SK-N-SH (cell line): ENCODE data around the gene DEGS2. TPM values are rescaled to one million over a fixed set of nuclear protein-coding genes. Genes with fewer than 3 reads are reported as not detected.

Experiments
- CTCF ChIA-PET: fragments of 300-600, 350-600 bp; formaldehyde crosslinking; extraction: SDS; loops from one replicate; lab custom pipeline; 2021; lab: Yijun Ruan, JAX
- POLR2A ChIA-PET: fragments of 350-600 bp; sonication (Branson Sonifier 250); formaldehyde crosslinking; extraction: SDS; loops from one replicate; lab custom pipeline; 2020; ENCODE audit warnings: antibody characterized with exemption, inconsistent platforms; lab: Yijun Ruan, JAX
- DNase-seq: peaks from one replicate; pipeline ENCODE4 v3.0.0; 2012
- H2AFZ ChIP-seq: fragments of 200-600 bp; sonication (generic); 2 replicates; pipeline ENCODE4 v1.8.1; 2016; ENCODE audit warnings: antibody characterized with exemption, mild to moderate bottlenecking, low read depth
- H3F3A ChIP-seq: fragments of 200-600 bp; sonication (generic); replicated peaks from 2 replicates; pipeline ENCODE3; 2016; ENCODE audit warnings: antibody characterized with exemption, mild to moderate bottlenecking; ENCODE audit not compliant: insufficient read depth
- H3K27ac ChIP-seq, 2 experiments: fragments of 200-500 bp in 1 of 2; fragments of 200-600 bp in 1 of 2; sonication (Bioruptor generic) in 1 of 2; sonication (generic), shearing (Covaris generic) in 1 of 2; 2 replicates each; pipeline versions ENCODE4 v1.5.1 to v1.6.1; 2014 to 2016; ENCODE audit warnings: low read depth in 2 of 2, inconsistent platforms in 1 of 2, low read length in 1 of 2, mild to moderate bottlenecking in 1 of 2, mixed read lengths in 1 of 2
- H3K27me3 ChIP-seq: fragments of 200-600 bp; sonication (generic), shearing (Covaris generic); 2 replicates; pipeline ENCODE4 v1.6.1; 2016; ENCODE audit warnings: mixed run types; ENCODE audit not compliant: insufficient read depth
- H3K36me3 ChIP-seq, 2 experiments: fragments of 200-500 bp in 1 of 2; fragments of 200-600 bp in 1 of 2; sonication (Bioruptor generic) in 1 of 2; sonication (generic) in 1 of 2; replicated peaks in 1 of 2; 2 replicates each; pipeline versions ENCODE3 to v1.5.1; 2014 to 2016; ENCODE audit warnings: low read length in 1 of 2, mild to moderate bottlenecking in 1 of 2; ENCODE audit not compliant: insufficient read depth in 2 of 2, control insufficient read depth in 1 of 2
- H3K4me1 ChIP-seq, 2 experiments: fragments of 200-500 bp in 1 of 2; fragments of 200-600 bp in 1 of 2; sonication (Bioruptor generic) in 1 of 2; sonication (generic), shearing (Covaris generic) in 1 of 2; 2 replicates each; pipeline versions ENCODE4 v1.5.1 to v1.6.1; 2014 to 2016; ENCODE audit warnings: low read depth in 1 of 2, low read length in 1 of 2, mixed run types in 1 of 2; ENCODE audit not compliant: insufficient read depth in 2 of 2, control insufficient read depth in 1 of 2
- H3K4me2 ChIP-seq: fragments of 200-600 bp; sonication (generic), shearing (Covaris generic); 2 replicates; pipeline ENCODE4 v1.6.1; 2017; ENCODE audit warnings: mixed run types
- H3K4me3 ChIP-seq, 2 experiments: fragments of 200-500 bp in 1 of 2; fragments of 200-600 bp in 1 of 2; sonication (Bioruptor generic) in 1 of 2; sonication (generic), shearing (Covaris generic) in 1 of 2; 2 replicates each; pipeline versions ENCODE4 v1.5.1 to v1.8.1; 2014 to 2016; ENCODE audit warnings: low read depth in 2 of 2, inconsistent platforms in 1 of 2, low read length in 1 of 2, mild to moderate bottlenecking in 1 of 2, mixed read lengths in 1 of 2, moderate library complexity in 1 of 2
- H3K79me2 ChIP-seq: fragments of 200-600 bp; sonication (generic); 2 replicates; pipeline ENCODE4 v1.8.1; 2017; ENCODE audit warnings: mild to moderate bottlenecking; ENCODE audit not compliant: insufficient read depth
- H3K9ac ChIP-seq: fragments of 200-600 bp; sonication (generic); 2 replicates; pipeline ENCODE4 v1.6.1; 2017; ENCODE audit warnings: mixed run types
- H3K9me2 ChIP-seq: fragments of 200-600 bp; sonication (generic); 2 replicates; pipeline ENCODE4 v1.6.1; 2017; ENCODE audit warnings: mixed run types
- H3K9me3 ChIP-seq: fragments of 200-600 bp; sonication (generic); 2 replicates; pipeline ENCODE4 v1.6.1; 2017; ENCODE audit warnings: mixed run types, mild to moderate bottlenecking, moderate library complexity
- H4K20me1 ChIP-seq: fragments of 200-600 bp; sonication (generic); 2 replicates; pipeline ENCODE4 v1.6.1; 2017; ENCODE audit warnings: mild to moderate bottlenecking, mixed run types; ENCODE audit not compliant: insufficient read depth
- ELF1 ChIP-seq: IDR thresholded peaks from 2 replicates; pipeline ENCODE4 v1.4.0; 2012
- EZH2phosphoT487 ChIP-seq: fragments of 200-600 bp; sonication (generic); IDR thresholded peaks from 2 replicates; pipeline ENCODE4 v1.6.1; 2017; ENCODE audit warnings: low read depth, mixed run types, mild to moderate bottlenecking, antibody characterized with exemption, moderate library complexity, borderline replicate concordance
- FOXJ3 ChIP-seq: sonication (generic); formaldehyde crosslinking; IDR thresholded peaks from 2 replicates; pipeline ENCODE4 v1.5.1; 2020; ENCODE audit warnings: mild to moderate bottlenecking, missing genetic modification reagents
- FOXM1 ChIP-seq: IDR thresholded peaks from 2 replicates; pipeline ENCODE4 v1.4.0; 2012; ENCODE audit warnings: low read depth, mild to moderate bottlenecking
- GABPA ChIP-seq: IDR thresholded peaks from 2 replicates; pipeline ENCODE4 v1.4.0; 2012; ENCODE audit warnings: low read depth, mild to moderate bottlenecking
- GATA2 ChIP-seq: sonication (generic); formaldehyde crosslinking; IDR thresholded peaks from 2 replicates; pipeline ENCODE4 v1.5.0; 2020; ENCODE audit warnings: mild to moderate bottlenecking, missing genetic modification reagents
- JUND ChIP-seq: IDR thresholded peaks from 2 replicates; pipeline ENCODE4 v1.4.0; 2012
- MXI1 ChIP-seq: IDR thresholded peaks from 2 replicates; pipeline ENCODE4 v1.6.1; 2012; ENCODE audit warnings: mild to moderate bottlenecking, low read depth, low read length, improper control_type of control experiment
- NFIC ChIP-seq: IDR thresholded peaks from 2 replicates; pipeline ENCODE4 v1.4.0; 2012; ENCODE audit warnings: borderline replicate concordance
- POLR2AphosphoS5 ChIP-seq: IDR thresholded peaks from 2 replicates; pipeline ENCODE4 v1.6.1; 2012; ENCODE audit warnings: low read depth, low read length
- RCOR1 ChIP-seq: fragments of 150-350 bp; IDR thresholded peaks from 2 replicates; pipeline ENCODE4 v1.6.1; 2017; ENCODE audit warnings: antibody characterized with exemption, low read length
- RFX5 ChIP-seq: IDR thresholded peaks from 2 replicates; pipeline ENCODE4 v1.6.1; 2012; ENCODE audit warnings: mild to moderate bottlenecking, improper control_type of control experiment, low read length
- SIN3A ChIP-seq: IDR thresholded peaks from 2 replicates; pipeline ENCODE4 v1.6.1; 2012; ENCODE audit warnings: low read depth, mild to moderate bottlenecking, low read length, moderate library complexity, borderline replicate concordance
- SMC3 ChIP-seq: IDR thresholded peaks from 2 replicates; pipeline ENCODE4 v1.6.1; 2012; ENCODE audit warnings: low read depth, low read length, improper control_type of control experiment
- TAF1 ChIP-seq: IDR thresholded peaks from 2 replicates; pipeline ENCODE4 v1.6.1; 2012; ENCODE audit warnings: low read depth, mild to moderate bottlenecking, low read length, moderate library complexity, borderline replicate concordance
- TCF12 ChIP-seq: IDR thresholded peaks from 2 replicates; pipeline ENCODE4 v1.4.0; 2012
- TEAD4 ChIP-seq: IDR thresholded peaks from 2 replicates; pipeline ENCODE4 v1.4.0; 2012; ENCODE audit warnings: mild to moderate bottlenecking, borderline replicate concordance; ENCODE audit not compliant: insufficient read depth
- YY1 ChIP-seq: IDR thresholded peaks from 2 replicates; pipeline ENCODE4 v1.4.0; 2012; ENCODE audit warnings: low read depth, mild to moderate bottlenecking
- WGBS: methylation state at CpG from one replicate; pipeline ENCODE4 v1.1.6; 2017; ENCODE audit warnings: low lambda C conversion rate; 5-methylcytosine and 5-hydroxymethylcytosine counted together
- polyA plus RNA-seq, 3 experiments: library from polyadenylated mRNA; depleted of rRNA; stranded (reverse); fragments of >200 nt; gene quantifications; 2 replicates each; pipeline ENCODE4 v1.2.3, GENCODE V29; 2012
- TF ChIP-seq, protein P1 (sequence below): fragments of 150-350 bp; IDR thresholded peaks from 2 replicates; pipeline ENCODE4 v1.6.1; 2016; ENCODE audit warnings: mild to moderate bottlenecking, low read depth, low read length
- TF ChIP-seq, protein P2 (sequence below): IDR thresholded peaks from 2 replicates; pipeline ENCODE4 v1.6.1; 2012; ENCODE audit warnings: mild to moderate bottlenecking, low read depth, low read length, moderate library complexity
- TF ChIP-seq, protein P3 (sequence below): IDR thresholded peaks from 2 replicates; pipeline ENCODE4; 2012

Gene DEGS2
- polyA plus RNA-seq, 1 of the 3 experiments (the other 2 are of a cell fraction): 0.02 TPM

DNA sequence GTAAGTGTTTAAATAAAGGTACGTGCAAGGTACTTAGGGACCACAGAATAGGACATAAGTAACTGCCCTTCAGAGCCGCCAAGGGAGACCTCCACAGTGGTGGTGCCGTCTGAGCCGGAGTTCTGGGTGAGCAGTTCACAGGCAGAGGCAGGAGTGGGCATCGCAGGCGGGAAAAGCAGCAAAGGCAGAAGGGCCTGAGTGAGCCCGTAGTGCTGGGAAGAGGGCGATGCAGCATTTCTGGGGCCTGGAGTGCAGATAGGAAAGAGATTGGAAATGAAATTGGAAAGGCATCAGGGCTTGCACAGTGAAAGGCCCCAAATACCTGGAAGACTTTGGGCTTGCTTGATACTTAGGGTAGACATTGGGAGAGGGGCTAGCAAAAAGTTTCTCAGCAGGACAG is 61.3 kb downstream of the DEGS2 start:
- no peaks in the 10 kb centered on the region for H3K9me2 ChIP-seq
- H3K27ac ChIP-seq: no peak overlapping the region
- no peaks in the 10 kb centered on the region for H3F3A ChIP-seq
- TF ChIP-seq SIN3A: no peak
- TF ChIP-seq SMC3: no peak
- no peak for TF ChIP-seq JUND
- no peak for TF ChIP-seq FOXJ3
- no peak for TF ChIP-seq TEAD4
- TF ChIP-seq, protein P1, sequence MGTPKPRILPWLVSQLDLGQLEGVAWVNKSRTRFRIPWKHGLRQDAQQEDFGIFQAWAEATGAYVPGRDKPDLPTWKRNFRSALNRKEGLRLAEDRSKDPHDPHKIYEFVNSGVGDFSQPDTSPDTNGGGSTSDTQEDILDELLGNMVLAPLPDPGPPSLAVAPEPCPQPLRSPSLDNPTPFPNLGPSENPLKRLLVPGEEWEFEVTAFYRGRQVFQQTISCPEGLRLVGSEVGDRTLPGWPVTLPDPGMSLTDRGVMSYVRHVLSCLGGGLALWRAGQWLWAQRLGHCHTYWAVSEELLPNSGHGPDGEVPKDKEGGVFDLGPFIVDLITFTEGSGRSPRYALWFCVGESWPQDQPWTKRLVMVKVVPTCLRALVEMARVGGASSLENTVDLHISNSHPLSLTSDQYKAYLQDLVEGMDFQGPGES: no peak
- TF ChIP-seq MXI1: no peak
- TF ChIP-seq POLR2AphosphoS5: no peak
- no peak for TF ChIP-seq YY1
- TF ChIP-seq RFX5: no peak
- no peak for TF ChIP-seq FOXM1
- no peak for TF ChIP-seq TAF1
- TF ChIP-seq, protein P2, sequence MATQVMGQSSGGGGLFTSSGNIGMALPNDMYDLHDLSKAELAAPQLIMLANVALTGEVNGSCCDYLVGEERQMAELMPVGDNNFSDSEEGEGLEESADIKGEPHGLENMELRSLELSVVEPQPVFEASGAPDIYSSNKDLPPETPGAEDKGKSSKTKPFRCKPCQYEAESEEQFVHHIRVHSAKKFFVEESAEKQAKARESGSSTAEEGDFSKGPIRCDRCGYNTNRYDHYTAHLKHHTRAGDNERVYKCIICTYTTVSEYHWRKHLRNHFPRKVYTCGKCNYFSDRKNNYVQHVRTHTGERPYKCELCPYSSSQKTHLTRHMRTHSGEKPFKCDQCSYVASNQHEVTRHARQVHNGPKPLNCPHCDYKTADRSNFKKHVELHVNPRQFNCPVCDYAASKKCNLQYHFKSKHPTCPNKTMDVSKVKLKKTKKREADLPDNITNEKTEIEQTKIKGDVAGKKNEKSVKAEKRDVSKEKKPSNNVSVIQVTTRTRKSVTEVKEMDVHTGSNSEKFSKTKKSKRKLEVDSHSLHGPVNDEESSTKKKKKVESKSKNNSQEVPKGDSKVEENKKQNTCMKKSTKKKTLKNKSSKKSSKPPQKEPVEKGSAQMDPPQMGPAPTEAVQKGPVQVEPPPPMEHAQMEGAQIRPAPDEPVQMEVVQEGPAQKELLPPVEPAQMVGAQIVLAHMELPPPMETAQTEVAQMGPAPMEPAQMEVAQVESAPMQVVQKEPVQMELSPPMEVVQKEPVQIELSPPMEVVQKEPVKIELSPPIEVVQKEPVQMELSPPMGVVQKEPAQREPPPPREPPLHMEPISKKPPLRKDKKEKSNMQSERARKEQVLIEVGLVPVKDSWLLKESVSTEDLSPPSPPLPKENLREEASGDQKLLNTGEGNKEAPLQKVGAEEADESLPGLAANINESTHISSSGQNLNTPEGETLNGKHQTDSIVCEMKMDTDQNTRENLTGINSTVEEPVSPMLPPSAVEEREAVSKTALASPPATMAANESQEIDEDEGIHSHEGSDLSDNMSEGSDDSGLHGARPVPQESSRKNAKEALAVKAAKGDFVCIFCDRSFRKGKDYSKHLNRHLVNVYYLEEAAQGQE: no peak
- TF ChIP-seq RCOR1: no peak
- ChIA-PET POLR2A (no interaction called here), CTCF (interaction anchor here (6.5 kb wide), 1 partner anchor 10 kb away, joined by 40 read pairs; no protein-coding TSS in a partner anchor)
- H3K79me2 ChIP-seq: no peaks in the 10 kb centered on the region; the same call in 1 of the 2 replicates
- H3K4me3 ChIP-seq: no peak overlapping the region
- no peaks in the 10 kb centered on the region for H3K27me3 ChIP-seq
- H3K36me3 ChIP-seq: no peaks in the 10 kb centered on the region
- WGBS: 96% methylated on average over 8 of the region's 8 CpGs
- no peak overlapping the region for H3K4me2 ChIP-seq
- H3K9me3 ChIP-seq: no peaks in the 10 kb centered on the region
- H3K4me1 ChIP-seq: peaks cover 7 to 20% of the 10 kb centered on the region in 2 experiments; a peak in 3 of 4 replicates
- H2AFZ ChIP-seq: no peak overlapping the region
- DNase-seq: no peak
- no peaks in the 10 kb centered on the region for H4K20me1 ChIP-seq
- H3K9ac ChIP-seq: no peak overlapping the region

DNA sequence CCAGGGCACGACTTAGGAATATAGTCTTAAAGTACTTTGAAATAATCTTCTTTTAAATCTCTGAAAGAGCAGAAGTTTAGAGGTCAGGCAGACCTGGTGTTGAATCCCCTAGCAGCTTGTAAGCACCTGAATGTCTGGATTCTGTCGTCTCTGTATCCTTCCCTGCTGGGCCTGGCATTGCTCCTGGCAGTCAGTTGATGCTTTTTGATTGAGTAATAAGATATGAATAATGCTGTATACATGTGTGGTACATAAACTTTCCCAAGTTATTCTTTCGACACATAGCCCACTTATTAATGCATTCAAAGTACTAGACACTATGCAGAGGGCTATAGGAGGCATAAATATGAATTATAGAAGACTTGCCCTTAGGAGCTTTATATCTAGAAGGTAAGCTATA is 62.8 kb downstream of the DEGS2 start:
- Histone ChIP-seq H3K36me3 (no peaks in the 10 kb centered on the region), H3F3A (no peaks in the 10 kb centered on the region), H4K20me1 (no peaks in the 10 kb centered on the region), H3K27ac (no peak overlapping the region), H3K9me2 (no peaks in the 10 kb centered on the region), H3K4me3 (no peak overlapping the region), H3K9me3 (no peaks in the 10 kb centered on the region), H3K9ac (no peak overlapping the region), H3K4me1 (peaks cover 0 to 20% of the 10 kb centered on the region in 2 experiments; a peak in 1 of 4 replicates), H3K27me3 (no peaks in the 10 kb centered on the region), H3K4me2 (no peak overlapping the region), H2AFZ (no peak overlapping the region), H3K79me2 (no peaks in the 10 kb centered on the region; the same call in 1 of the 2 replicates)
- ChIA-PET CTCF (interaction anchor here (0.6 to 6.5 kb wide), 5 partner anchors 8 to 114 kb away, joined by 3 to 40 read pairs (median 7); no protein-coding TSS in a partner anchor), POLR2A (no interaction called here)
- 53% methylated on average over 3 of the region's 3 CpGs for WGBS
- DNase-seq: no peak
- TF ChIP-seq, protein P3, sequence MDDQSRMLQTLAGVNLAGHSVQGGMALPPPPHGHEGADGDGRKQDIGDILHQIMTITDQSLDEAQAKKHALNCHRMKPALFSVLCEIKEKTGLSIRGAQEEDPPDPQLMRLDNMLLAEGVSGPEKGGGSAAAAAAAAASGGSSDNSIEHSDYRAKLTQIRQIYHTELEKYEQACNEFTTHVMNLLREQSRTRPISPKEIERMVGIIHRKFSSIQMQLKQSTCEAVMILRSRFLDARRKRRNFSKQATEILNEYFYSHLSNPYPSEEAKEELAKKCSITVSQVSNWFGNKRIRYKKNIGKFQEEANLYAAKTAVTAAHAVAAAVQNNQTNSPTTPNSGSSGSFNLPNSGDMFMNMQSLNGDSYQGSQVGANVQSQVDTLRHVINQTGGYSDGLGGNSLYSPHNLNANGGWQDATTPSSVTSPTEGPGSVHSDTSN: peak; percentile 52
- TF ChIP-seq GATA2 (CRISPR knock-in tag) (peak; percentile 33; the same call in 1 of the 2 replicates), TEAD4 (no peak), FOXM1 (no peak), GABPA (no peak), EZH2phosphoT487 (no peak), NFIC (peak; percentile 15), JUND (no peak), ELF1 (no peak), POLR2AphosphoS5 (no peak), TCF12 (peak; percentile 79)
- TF ChIP-seq, protein P1: no peak
